B cell (primary cell): ENCODE results near the gene MESD. TPM values are rescaled to one million over a fixed set of nuclear protein-coding genes. Genes with fewer than 3 reads are reported as not detected.

Experiments used
- ATAC-seq: fragments of 200-7000 bp; cut with Tn5 transposase; one replicate; pipeline ENCODE4 v1.10.0; 2021; ENCODE audit warnings: low read depth, mild to moderate bottlenecking, moderate number of reproducible peaks, moderate library complexity
- CTCF ChIA-PET: fragments of 350-600 bp; sonication (Branson Sonifier 250); formaldehyde crosslinking; loops from one replicate; lab custom pipeline; 2021; ENCODE audit warnings: antibody characterized with exemption, inconsistent platforms; lab: Charles Lee
- POLR2A ChIA-PET: fragments of 350-600 bp; sonication (Branson Sonifier 250); formaldehyde crosslinking; loops from one replicate; lab custom pipeline; 2021; ENCODE audit warnings: antibody characterized with exemption; lab: Charles Lee
- DNase-seq: peaks from one replicate; pipeline ENCODE4 v3.0.0; 2013
- H2AFZ ChIP-seq: 2 replicates; pipeline ENCODE4 v1.6.1; 2012; ENCODE audit warnings: mild to moderate bottlenecking, low read depth, low read length; ENCODE audit not compliant: insufficient read depth, poor library complexity, severe bottlenecking
- H3K27ac ChIP-seq, 2 donors: 1 replicate in 1 of 2; 2 replicates in 1 of 2; pipeline ENCODE4 v1.5.1; 2012 to 2013; ENCODE audit warnings: low read length in 2 of 2, mild to moderate bottlenecking in 2 of 2, moderate library complexity in 1 of 2
- H3K27me3 ChIP-seq, 4 experiments: fragments of 200-600 bp in 1 of 4; sonication (generic) in 1 of 4; replicated peaks in 1 of 4; 1 replicate in 2 of 4; 2 replicates in 2 of 4; pipeline versions ENCODE4 v1.6.1 to v1.7.0; 2013 to 2016; ENCODE audit warnings: low read length in 3 of 4, mild to moderate bottlenecking in 2 of 4, mixed read lengths in 1 of 4, moderate library complexity in 1 of 4; ENCODE audit not compliant: insufficient read depth in 4 of 4, control insufficient read depth in 3 of 4; ENCODE audit errors: control extremely low read depth in 1 of 4
- H3K36me3 ChIP-seq, 2 experiments: replicated peaks in 1 of 2; 1 replicate in 1 of 2; 2 replicates in 1 of 2; pipeline versions ENCODE4 v1.6.1 to v1.7.1; 2013; ENCODE audit warnings: low read length in 1 of 2; ENCODE audit not compliant: insufficient read depth in 2 of 2, control insufficient read depth in 1 of 2; ENCODE audit errors: control extremely low read depth in 1 of 2, extremely low read depth in 1 of 2
- H3K4me1 ChIP-seq, 2 donors: fragments of 200-600 bp in 1 of 2; sonication (generic) in 1 of 2; 1 replicate in 1 of 2; 2 replicates in 1 of 2; pipeline versions ENCODE4 v1.5.1 to v1.6.1; 2013 to 2017; ENCODE audit warnings: low read length in 2 of 2; ENCODE audit not compliant: control insufficient read depth in 2 of 2, insufficient read depth in 2 of 2
- H3K4me2 ChIP-seq: replicated peaks from 2 replicates; pipeline ENCODE3; 2012; ENCODE audit warnings: mild to moderate bottlenecking, low read depth, low read length; ENCODE audit not compliant: poor library complexity, severe bottlenecking
- H3K4me3 ChIP-seq, 5 experiments: fragments of 200-600 bp in 1 of 5; sonication (generic) in 1 of 5; 1 replicate in 3 of 5; 2 replicates in 2 of 5; pipeline versions ENCODE4 v1.5.1 to v1.7.0; 2011 to 2016; ENCODE audit warnings: low read length in 4 of 5, mild to moderate bottlenecking in 4 of 5, low read depth in 2 of 5, control low read depth in 1 of 5, moderate library complexity in 1 of 5; ENCODE audit not compliant: insufficient read depth in 1 of 5; ENCODE audit errors: control extremely low read depth in 1 of 5, extremely low read depth in 1 of 5
- H3K79me2 ChIP-seq: fragments of 200-600 bp; sonication (generic); one replicate; pipeline ENCODE4 v1.6.0; 2016; ENCODE audit warnings: low read length; ENCODE audit not compliant: control insufficient read depth, insufficient read depth
- H3K9ac ChIP-seq: fragments of 200-600 bp; sonication (generic); 2 replicates; pipeline ENCODE4 v1.6.1; 2017; ENCODE audit warnings: mild to moderate bottlenecking, low read length, moderate library complexity
- H3K9me3 ChIP-seq, 3 donors: one replicate each; pipeline versions ENCODE4 v1.6.1 to v1.7.1; 2013; ENCODE audit warnings: low read length in 2 of 3; ENCODE audit not compliant: control insufficient read depth in 2 of 3, insufficient read depth in 1 of 3; ENCODE audit errors: control extremely low read depth in 1 of 3
- H4K20me1 ChIP-seq: 2 replicates; pipeline ENCODE4 v1.6.0; 2012; ENCODE audit warnings: mild to moderate bottlenecking, low read length; ENCODE audit not compliant: insufficient read depth, control insufficient read depth, poor library complexity, severe bottlenecking
- H3K27ac Mint-ChIP-seq: one replicate; pipeline ENCODE4 v1.8.0; 2021; ENCODE audit warnings: mixed read lengths
- H3K27me3 Mint-ChIP-seq: one replicate; pipeline ENCODE4 v1.8.0; 2021; ENCODE audit warnings: mixed read lengths
- H3K4me1 Mint-ChIP-seq: one replicate; pipeline ENCODE4 v1.8.0; 2021; ENCODE audit warnings: mixed read lengths
- H3K4me3 Mint-ChIP-seq: one replicate; pipeline ENCODE4 v1.8.0; 2021; ENCODE audit warnings: mixed read lengths
- H3K9me3 Mint-ChIP-seq: one replicate; pipeline ENCODE4 v1.8.0; 2022; ENCODE audit warnings: mixed read lengths; ENCODE audit not compliant: insufficient read depth
- CTCF ChIP-seq: fragments of 200-600 bp; IDR thresholded peaks from one replicate; pipeline ENCODE4 v1.8.0; 2022; ENCODE audit warnings: antibody characterized with exemption, mild to moderate bottlenecking
- EZH2 ChIP-seq: IDR thresholded peaks from 2 replicates; pipeline ENCODE4 v1.6.1; 2012; ENCODE audit warnings: borderline replicate concordance, low read depth, mild to moderate bottlenecking, moderate library complexity, low read length; ENCODE audit not compliant: insufficient read depth, poor library complexity, severe bottlenecking
- WGBS: methylation state at CpG from one replicate; pipeline ENCODE4 v1.1.5; 2013; ENCODE audit warnings: missing lambda C conversion rate; ENCODE audit not compliant: insufficient coverage; 5-methylcytosine and 5-hydroxymethylcytosine counted together
- intact Hi-C: fragments of 100-400 bp; cut with micrococcal nuclease; formaldehyde crosslinking; loops from one replicate; pipeline ENCODE4 v1.10.0; 2022
- polyA plus RNA-seq: library from polyadenylated mRNA; depleted of rRNA; stranded (reverse); fragments of >200 nt; gene quantifications from 2 replicates; pipeline ENCODE4 v1.2.3, GENCODE V29; 2012
- total RNA-seq, 2 donors: library from RNA; stranded (reverse); fragments of 120-200 nt in 1 of 2; gene quantifications; 1 replicate in 1 of 2; 2 replicates in 1 of 2; pipeline versions ENCODE4 v1.2.3 to v1.2.4, GENCODE V29; 2013 to 2022

MESD gene
- total and polyA plus RNA-seq, 2 donors (not counting 1 experiment from before 2014, with no cell fraction given) = 7.9 to 35.3 TPM

- POLR2A ChIA-PET = no interaction called here
- CTCF ChIA-PET = interaction anchor here (0.6 to 4.3 kb wide), 8 partner anchors 13 to 1601 kb away, joined by 3 to 30 read pairs (median 4); no protein-coding TSS in a partner anchor
- peak; percentile 53 for ATAC-seq
- H3K4me1 Mint-ChIP-seq = peaks cover 30% of the 10 kb centered on the region
- H3K27ac Mint-ChIP-seq = peak overlapping the region; percentile 67
- H3K9me3 Mint-ChIP-seq = no peaks in the 10 kb centered on the region
- H3K4me3 ChIP-seq = no peak overlapping the region
- H3K4me1 ChIP-seq = peaks cover 6 to 9% of the 10 kb centered on the region in 2 donors
- peak; percentile 53 for DNase-seq
- peaks cover 54% of the 10 kb centered on the region for H3K79me2 ChIP-seq
- intact Hi-C loops = loop anchor here (1.0 kb wide), 2 partner anchors 129 to 289 kb away; no protein-coding TSS in a partner anchor
- H3K9me3 ChIP-seq = no peaks in the 10 kb centered on the region
- no peak overlapping the region for H2AFZ ChIP-seq
- WGBS = 64% methylated on average over 6 of the region's 7 CpGs
- peak overlapping the region; percentile 32 for H3K4me3 Mint-ChIP-seq
- no peak overlapping the region for H3K4me2 ChIP-seq
- TF ChIP-seq EZH2 (no peak), CTCF (peak; percentile 51)
- peak overlapping the region in 1 of 2 donors; percentile 2 for H3K27ac ChIP-seq
- peaks cover 3 to 36% of the 10 kb centered on the region in 2 experiments for H3K36me3 ChIP-seq
- H3K27me3 ChIP-seq = no peaks in the 10 kb centered on the region
- H4K20me1 ChIP-seq = peaks cover 24% of the 10 kb centered on the region
- H3K9ac ChIP-seq = no peak overlapping the region
- H3K27me3 Mint-ChIP-seq = no peaks in the 10 kb centered on the region
Measured at GRCh38 chr15:80977627-80978036, 12.0 kb downstream of the MESD start.

- intact Hi-C loops = loop anchor here (1.0 kb wide), 2 partner anchors 129 to 289 kb away; no protein-coding TSS in a partner anchor
- no peak overlapping the region for H3K4me3 Mint-ChIP-seq
- no peaks in the 10 kb centered on the region for H3K27me3 Mint-ChIP-seq
Measured at GRCh38 chr15:80976851-80977250, 12.8 kb downstream of the MESD start.

More at GRCh38 chr15:80976851-80977250, 12.8 kb downstream of the MESD start:
- no peaks in the 10 kb centered on the region for H3K27me3 ChIP-seq
- CTCF ChIA-PET = interaction anchor here (0.6 to 4.3 kb wide), 10 partner anchors 9 to 359 kb away, joined by 3 to 30 read pairs (median 4); no protein-coding TSS in a partner anchor
- Mint-ChIP-seq H3K27ac (no peak overlapping the region), H3K9me3 (no peaks in the 10 kb centered on the region), H3K4me1 (peaks cover 23% of the 10 kb centered on the region)
- H4K20me1 ChIP-seq = peaks cover 28% of the 10 kb centered on the region
- H3K36me3 ChIP-seq = peaks cover 3 to 37% of the 10 kb centered on the region in 2 experiments
- peaks cover 6 to 9% of the 10 kb centered on the region in 2 donors for H3K4me1 ChIP-seq
- no peak overlapping the region for H2AFZ ChIP-seq
- TF ChIP-seq CTCF (no peak), EZH2 (no peak)
- no peak overlapping the region for H3K4me2 ChIP-seq
- DNase-seq (no peak), ATAC-seq (no peak)
- H3K27ac ChIP-seq = no peak overlapping the region
- no peak overlapping the region for H3K9ac ChIP-seq
- no peaks in the 10 kb centered on the region for H3K9me3 ChIP-seq
- no peak overlapping the region for H3K4me3 ChIP-seq
- H3K79me2 ChIP-seq = peaks cover 53% of the 10 kb centered on the region
- 98% methylated on average over 4 of the region's 4 CpGs for WGBS
- POLR2A ChIA-PET = no interaction called here
